Stimulated activated naive CD4-positive, alpha-beta T cell treated with Interleukin-2 at 50 U/mL for 16 hours (primary cell): ENCODE results near the gene DPYD.

Experiments
- DNase-seq: peaks from one replicate; lab custom pipeline; 2025; lab: John Stamatoyannopoulos, UW

Gene DPYD

DNA sequence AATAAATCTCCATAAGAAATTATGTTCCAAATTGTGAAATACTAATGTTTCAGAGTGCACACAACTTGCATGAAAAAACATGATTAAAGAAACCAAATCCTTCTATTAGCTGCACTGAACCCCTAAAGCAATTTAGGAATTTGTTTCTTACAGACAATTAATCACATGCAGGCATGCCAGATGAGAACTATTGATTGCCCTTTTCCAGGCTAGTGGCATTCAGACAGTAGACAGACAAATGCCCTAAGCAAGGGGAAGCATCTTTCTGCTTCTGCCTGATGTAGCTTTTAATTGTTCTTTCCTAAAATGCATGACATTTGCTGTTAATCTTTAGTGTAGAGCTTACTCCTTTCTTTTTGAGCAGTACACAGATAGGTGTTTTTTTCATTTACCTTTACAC is 229.5 kb downstream of the DPYD start:
- DNase-seq = no peak

DNA sequence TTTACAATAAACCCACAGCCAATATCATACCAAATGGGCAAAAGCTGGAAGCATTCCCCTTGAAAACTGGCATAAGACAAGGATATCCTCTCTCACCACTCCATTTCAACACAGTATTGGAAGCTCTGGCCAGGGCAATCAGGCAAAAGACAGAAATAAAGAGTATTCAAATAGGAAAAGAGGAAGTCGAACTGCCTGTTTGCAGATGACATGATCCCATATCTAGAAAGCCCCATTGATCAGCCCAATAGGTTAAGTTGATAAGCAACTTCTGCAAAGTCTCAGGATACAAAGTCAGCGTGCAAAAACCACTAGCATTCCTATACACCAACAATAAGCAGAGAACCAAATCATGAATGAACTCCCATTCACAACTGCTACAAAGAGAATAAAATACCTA is 235.5 kb downstream of the DPYD start:
- no peak for DNase-seq

DNA sequence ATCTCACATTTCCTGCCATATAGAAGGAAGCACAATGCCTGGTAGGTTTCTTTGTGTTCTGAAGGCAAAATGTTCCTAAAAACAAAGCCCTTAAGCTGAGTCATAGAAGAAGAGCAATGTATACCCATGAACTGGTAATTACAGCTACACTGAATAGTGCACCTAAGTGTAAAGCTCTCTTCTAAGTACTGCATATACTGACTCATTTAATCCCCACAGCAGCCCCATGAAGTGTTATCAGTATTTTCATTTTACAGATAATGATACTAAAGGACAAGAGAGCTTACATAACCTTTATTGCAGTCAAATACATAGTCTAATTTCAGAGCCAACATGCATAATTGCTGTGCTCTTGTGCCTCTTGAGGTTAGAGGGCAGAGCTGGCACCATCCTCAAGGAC is 239.9 kb downstream of the DPYD start:
- DNase-seq = no peak

DNA sequence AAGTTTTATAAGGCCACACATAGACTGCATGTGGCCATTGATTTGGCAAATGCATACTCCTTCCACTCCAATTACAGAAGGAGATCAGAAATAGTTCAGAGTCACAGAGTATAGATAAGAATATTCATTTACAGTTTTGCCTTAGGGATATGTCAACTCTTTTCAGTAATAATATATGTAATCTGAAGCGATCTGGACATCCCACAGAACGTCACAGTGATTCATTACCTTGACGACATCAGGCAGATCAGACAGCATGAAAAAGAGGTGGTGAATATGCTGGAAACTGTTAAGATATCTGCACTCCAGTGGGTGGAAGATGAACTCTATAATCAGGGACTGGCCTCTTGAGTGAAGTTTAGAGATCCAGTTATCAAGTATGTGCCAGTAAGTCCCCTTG is 240.4 kb downstream of the DPYD start:
- DNase-seq = no peak

DNA sequence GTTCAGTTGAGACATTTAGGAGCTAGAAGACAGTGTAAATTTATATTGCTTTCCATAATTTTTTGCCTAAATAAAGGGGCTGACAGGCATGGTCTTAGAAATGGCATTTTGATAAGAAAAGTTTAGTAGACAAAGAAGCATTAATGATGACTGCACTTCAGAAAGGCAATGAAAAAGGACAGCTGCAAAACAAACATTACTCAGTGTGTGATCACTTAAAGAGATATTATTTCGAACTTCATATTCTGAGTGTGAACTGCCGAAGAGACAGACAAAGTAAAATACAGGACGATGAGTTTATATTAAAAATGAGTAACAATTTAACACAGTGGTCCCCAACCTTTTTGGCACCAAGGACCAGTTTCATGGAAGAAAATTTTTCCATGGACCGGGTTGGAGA is 243.1 kb downstream of the DPYD start:
- DNase-seq = no peak

DNA sequence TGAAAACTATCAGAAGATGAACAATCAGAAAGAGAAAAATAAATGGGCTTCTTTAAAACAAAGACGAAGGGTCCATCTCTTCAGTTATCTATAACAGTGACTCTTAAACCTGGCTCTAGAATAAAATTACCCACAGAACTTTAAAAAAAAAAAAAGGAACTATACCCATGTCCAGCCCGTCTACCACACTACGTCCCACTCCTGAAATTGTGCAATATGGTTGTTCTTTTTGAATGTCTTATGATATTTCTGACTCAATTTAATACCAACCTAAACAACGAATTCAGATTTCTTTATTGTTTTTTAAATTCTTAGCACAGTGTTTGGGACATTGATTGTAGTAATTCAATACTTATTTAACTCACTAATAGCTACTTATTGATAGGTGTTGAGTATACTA is 246.3 kb downstream of the DPYD start:
- no peak for DNase-seq

DNA sequence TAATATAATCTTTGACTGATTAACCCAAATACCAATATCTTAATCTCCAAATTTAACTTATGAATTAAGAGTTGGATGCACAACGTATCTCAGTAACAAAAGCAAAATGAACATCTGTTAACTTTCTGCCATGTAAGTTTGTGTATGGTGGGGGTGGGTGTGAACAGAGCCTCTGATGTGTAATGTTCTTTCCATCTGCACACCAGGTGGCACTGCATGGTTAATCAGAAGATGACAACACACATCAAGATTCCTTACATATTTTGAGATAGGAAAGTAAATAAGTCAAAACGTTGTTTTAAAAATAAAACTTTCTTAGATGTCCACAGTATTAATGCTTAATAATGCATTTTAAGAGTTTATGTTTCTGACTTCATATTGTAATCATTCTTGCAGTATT is 251.9 kb downstream of the DPYD start:
- DNase-seq = no peak

DNA sequence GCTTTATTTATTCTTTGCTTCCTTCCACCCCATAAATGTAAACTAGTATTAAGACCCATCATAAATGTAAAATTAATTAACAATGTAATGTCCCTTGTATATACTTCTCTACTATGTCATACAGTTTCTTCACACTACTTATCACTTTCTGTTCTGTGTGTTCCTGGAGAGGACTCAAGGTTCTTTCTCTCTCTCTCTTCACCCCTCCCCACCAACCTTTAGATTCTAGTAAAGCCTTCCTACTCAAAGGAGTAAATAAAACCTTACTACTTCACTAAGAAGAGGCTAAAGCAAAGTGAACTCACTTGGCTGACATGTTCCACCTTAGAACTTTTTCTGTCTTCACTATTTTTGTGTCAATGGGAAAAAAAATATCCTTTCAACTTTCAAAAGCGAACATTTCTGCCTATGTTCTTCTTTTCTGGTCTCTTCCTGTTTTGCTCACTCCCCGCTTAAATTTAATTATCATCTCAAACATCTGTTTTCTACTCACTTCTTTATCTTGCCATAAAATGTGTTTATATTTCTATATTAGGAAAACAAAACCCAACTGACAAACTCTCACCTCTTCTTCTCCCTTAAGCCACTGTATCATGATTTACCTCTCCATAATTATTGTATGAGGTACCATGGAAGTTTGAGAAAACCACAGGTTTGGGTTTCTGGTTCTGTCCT is 260.3 kb downstream of the DPYD start:
- DNase-seq = no peak

DNA sequence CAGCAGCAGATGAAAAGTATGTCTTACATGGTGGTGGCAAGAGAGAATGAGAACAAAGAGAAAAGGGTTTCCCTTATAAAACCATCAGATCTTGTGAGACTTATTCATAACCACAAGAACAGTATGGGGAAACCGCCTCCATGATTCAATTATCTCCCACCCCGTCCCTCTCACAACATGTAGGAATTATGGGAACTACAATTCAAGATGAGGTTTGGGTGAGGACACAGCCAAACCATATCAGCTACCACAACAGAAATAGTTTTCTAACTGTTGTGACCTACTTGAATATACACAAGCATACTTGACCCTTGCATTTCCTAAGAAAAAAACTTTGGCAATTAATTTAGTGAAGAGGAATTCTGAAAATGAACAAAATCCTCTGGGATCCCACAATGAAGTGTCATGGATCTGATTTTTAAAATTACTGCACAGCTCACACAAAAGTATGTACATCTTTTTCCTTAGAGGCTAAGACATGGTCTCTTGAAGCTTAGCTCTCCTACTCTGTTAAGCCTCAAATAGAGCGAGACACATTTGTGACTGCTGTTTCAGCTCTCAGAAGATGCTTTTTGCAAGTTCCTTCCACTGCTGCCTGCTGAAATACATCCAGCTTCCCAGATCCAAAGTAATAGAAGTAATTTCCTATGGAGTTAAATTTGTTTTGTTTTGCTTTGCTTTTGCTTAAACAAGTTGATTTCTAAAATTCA is 265.8 kb downstream of the DPYD start:
- DNase-seq = no peak

DNA sequence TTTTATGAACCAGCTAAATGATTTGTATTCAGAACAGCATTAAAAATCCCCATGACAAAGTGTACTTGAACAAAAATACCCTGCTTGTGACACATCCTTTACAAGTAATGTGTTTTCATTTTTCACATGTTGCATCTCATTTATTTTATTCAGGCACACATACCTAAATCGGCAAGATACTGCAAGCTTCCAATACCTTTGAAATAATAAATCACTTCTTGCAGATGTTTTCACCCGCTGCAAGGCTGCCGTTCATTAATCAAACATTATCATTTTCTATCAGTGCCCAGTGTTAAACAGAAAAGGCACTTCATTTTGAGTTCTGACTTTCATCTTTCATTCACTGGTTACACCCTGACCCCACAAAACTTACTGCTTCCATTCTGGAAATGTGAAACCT is 269.6 kb downstream of the DPYD start:
- DNase-seq = no peak

DNA sequence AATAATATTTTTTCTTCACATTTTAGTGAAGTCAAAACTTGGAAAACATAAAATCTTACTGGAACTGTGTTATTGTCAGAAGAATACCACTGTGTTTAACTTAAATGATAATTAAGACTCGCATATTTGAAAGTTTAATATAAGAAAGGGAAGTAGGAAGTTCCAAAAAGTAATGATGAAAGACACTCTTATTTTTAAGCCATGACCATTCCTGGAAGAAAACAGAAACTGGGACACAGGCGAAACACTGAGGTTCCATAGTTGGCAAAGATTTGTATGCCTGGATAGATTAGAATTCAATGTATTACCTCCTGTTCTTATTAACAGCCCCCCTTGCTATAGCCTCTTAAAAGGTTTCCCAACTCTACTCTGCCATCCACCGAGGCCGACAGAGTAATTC is 271.2 kb downstream of the DPYD start:
- no peak for DNase-seq

DNA sequence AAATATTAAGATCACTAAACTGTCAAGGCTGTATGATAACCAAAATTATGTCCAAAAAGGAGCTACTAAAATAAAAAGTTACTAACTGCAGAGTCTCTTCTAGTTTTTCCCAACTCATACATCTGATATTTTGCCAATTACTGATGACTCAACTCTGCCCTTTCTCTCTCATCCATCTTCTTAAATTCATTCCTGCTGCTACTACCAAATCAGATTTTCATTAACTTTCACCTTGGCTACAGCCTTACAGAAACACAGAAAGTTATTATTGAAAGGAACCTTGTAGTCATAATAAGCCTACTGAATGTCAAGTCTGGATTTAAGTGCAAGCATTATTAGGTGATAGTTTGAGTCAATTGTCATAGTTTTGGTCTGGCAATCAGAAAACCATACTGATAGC is 273.1 kb downstream of the DPYD start:
- no peak for DNase-seq

DNA sequence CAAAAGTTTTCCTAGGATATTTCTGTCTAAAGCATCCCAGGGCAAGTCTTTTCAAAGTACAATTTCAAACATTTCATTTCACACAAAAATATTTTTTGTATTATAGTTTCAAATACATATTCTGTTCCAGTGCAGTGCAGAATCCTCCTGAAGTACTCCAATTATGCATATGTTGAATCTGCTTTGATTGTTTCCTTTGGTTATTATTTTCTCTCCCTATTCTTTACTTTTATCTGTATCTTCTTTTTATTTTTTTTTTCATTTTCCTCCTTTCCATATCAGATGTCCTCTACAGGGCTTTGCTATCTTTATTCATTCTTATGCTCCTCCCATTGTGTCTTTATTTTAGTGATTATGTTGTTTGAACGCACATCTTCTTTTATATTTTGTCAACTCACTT is 274.8 kb downstream of the DPYD start:
- no peak for DNase-seq

DNA sequence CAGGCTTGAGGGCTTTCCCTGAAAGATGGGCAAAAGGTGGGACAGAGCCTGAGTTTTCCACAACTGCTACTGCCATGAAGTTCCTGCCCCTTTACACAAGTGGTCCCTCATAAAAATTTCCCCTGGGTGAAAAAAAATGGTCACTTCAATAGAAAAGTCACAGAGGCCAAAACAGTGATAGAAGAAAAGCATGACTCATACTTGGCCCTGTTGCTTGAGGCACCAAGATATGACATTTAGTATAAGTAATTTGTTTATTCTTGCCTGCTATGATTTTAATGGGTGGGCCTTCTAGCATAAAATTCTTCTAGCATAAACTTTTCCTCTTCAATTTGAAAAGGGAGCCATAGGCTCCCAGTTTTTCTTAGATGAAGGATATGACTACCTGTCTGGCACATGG is 280.2 kb downstream of the DPYD start:
- DNase-seq = no peak

DNA sequence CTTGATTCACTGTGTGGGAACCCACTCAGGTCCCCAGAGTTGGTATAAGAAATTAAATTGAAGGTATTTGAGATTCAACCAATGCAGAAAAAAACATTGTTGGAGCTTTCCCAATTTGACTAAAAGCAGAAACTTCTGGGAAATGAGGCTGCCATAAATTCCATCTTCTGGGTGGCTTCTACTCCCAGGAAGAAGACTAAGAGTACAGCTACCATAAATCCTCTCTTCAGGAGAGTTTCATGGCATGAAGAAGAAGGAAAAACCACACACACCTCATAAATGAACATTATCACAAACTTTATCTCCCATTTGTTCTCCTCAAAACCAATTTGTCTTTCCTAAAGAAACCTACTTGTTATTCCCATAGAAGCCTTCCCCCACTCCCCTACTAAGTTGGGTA is 283.9 kb downstream of the DPYD start:
- DNase-seq = no peak

DNA sequence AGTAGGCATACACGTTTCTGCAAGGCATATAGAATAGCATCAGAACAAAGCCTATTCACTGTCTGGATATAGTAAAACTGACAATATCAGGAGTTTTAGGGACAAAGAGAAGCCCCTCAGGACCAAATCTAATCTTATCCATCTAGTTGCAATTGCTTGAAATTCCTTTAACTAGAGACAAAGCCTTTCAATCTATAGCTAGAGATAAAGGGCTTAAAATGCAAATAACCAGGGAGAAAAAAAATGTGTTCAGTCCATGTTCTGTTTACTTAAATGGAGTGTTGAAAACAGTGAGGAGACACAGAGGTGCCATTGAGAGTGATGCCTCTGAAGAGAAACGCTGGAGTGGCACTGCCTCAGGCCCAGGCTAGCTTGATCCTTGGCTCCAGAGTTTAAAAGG is 286.1 kb downstream of the DPYD start:
- DNase-seq = no peak

DNA sequence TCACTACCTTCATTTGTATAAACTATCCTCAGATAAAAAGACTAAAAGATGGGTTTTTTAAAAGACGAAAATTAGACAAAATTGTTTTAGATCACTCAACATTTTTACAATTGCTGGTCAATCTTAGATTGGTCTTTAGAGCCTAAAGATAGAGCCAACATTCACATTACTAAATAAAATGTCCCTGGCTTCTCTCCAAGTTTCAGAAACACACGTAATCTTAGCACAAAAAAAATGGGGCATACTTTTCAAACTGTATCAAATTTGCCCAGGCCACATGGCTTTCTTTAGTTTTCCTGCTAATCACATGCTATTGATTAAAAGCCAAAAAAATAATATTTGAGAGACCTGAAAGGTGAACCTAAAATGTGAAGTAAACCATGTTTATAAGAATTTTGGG is 288.1 kb downstream of the DPYD start:
- DNase-seq = no peak

DNA sequence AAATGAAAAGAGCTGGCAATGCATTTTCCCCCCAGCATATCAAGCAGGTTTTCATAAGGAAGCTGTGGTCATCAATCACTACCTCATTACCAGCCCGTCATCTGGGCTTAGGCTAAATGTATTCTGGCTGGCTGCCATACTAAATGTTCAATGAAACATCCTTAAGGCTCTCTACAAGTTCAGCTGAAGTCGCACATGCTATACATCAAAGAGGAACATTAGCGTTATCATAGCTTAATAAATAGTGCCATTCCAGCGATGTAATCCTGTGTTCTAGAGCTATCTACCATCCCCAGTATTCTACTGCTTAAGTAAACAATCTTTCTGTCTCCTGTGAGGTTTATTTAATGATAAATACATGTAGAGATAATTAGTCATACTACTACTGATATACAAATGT is 288.8 kb downstream of the DPYD start:
- no peak for DNase-seq

DNA sequence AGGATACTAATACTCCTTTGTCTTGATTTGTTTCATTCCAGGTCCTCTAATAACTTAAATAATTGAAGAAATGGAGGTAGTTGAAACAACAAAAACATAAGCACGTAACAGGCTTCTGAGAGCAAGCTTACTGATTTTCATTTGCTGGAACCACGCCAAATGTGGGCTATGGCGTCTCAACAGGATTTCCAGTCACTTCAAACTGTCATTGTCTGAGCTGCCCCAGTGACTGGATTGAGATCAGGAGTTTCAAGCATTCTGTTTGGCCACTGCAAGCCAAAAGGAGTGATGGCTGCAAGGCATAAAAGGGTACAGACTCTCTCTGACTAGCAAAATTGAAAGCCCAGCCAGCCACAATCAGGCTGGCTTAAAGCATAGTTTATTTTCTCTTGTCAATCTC is 289.9 kb downstream of the DPYD start:
- DNase-seq = no peak

DNA sequence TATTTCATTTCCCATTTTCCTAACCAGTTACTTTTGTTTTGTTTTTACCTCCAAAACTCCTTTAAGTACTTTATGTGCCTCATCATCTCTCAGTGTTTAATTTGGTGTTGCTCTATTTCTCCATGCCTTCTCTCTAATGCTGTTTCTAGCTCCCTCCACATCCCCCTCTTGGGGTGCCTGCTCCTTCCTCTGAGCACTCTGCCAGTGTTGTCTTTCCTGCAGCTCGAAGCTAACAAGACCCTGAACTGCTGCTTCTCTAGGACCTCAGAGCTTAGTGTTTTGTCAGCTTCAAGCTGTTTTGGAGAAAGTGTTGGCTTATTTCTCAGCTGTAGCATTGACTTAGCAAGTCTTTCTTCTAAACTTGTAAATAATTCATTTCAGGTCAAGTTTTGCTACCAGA is 290.6 kb downstream of the DPYD start:
- DNase-seq = no peak

DNA sequence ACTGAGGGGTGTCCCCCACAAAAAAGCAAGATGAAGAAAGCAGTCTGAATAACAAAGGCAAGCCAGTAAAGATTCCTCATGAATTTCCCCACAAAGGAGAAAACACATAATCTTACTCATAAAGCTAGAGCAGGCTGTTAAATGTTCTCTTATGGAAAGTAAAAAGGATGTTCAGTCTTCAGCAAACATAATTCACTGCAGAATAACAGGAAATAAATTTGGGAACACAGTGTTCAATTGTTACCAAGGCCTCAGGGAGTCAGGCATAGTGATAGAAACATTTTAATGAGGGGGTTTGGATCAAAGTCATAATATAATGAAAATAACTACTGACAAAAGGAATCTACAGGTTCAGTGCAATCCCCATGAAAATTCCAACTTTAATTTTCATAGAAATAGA is 297.6 kb downstream of the DPYD start:
- no peak for DNase-seq

DNA sequence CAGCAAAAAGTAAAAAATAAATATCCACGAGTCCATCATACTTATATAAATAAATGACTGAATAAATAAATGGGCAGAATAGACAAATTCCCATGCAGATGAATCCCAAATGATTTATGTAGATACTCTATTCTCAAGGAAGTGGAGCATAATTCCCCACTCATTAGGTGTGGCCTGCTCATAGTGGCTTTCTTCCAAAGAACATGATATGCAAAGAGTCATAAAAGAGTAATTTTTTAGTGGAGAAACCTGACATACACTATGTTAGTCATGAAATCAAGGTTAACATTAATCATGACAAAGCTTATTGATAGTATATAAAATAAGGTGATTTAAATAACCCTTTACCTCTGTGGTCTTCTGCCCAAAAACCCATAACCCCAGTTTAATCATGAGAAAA is 298.9 kb downstream of the DPYD start:
- DNase-seq = no peak

DNA sequence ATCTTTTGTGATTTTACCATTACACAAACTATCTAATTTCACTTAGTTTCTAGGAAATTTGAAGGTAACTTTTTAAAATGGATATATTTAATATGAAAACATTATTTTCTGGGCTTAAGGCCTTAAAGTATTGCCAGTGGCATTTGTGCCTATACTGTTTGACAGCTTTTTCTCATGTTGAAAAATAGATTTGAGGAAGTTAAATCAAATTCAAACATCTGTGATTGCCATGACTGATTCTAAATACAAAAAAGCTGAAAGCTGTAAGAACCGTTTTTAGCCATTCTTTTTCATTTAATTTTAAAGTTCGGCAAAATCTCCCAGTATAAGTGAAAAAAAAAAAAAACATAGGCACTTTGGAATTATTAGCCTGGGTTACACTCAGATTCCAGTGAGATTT is 301.1 kb downstream of the DPYD start:
- no peak for DNase-seq

DNA sequence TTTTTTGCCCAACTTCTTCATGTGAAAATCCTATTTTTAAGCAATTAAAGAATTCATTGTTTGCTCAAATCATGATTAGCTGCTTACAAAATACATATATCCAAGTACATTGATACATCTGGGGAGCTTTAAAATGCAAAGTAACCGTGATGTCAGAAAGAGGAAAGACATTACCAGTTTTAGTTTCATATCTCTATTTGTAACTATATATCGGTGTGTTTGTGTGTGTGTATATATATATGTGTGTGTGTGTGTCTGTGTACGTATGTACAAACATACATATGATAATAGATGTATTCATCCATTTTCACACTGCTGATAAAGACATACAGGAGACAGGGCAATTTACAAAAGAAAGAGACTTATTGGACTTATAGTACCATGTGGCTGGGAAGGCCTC is 310.1 kb downstream of the DPYD start:
- no peak for DNase-seq
